HG03565 (cell line): ENCODE results near the gene UNC13D.
"Not testable (repeated sequence)": the region's sequence is repeated elsewhere in the genome, so short reads cannot be mapped to it uniquely, and the experiment has no call there.

Experiments used
- ATAC-seq: cut with Tn5 transposase; IDR thresholded peaks from one replicate; pipeline ENCODE4 v1.9.1; 2021; ENCODE audit warnings: mild to moderate bottlenecking, moderate library complexity; ENCODE audit not compliant: unreplicated experiment

The UNC13D gene

GRCh38 chr17:75853433-75853832 lies 9.2 kb upstream of the UNC13D start:
- ATAC-seq = no peak

DNA sequence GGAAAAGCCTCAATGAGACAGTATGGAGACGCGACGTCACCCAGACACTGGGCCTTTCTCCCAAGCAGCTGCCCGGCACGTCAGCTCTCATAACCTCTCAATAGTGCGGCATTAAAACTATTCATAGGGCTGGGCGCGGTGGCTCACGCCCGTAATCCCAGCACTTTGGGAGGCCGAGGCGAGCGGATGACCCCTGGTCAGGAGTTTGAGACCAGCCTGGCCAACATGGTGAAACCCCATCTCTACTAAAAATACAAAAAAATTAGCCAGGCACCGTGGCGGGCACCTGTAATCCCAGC lies 7.4 kb upstream of the UNC13D start:
- ATAC-seq = not testable (repeated sequence)

DNA sequence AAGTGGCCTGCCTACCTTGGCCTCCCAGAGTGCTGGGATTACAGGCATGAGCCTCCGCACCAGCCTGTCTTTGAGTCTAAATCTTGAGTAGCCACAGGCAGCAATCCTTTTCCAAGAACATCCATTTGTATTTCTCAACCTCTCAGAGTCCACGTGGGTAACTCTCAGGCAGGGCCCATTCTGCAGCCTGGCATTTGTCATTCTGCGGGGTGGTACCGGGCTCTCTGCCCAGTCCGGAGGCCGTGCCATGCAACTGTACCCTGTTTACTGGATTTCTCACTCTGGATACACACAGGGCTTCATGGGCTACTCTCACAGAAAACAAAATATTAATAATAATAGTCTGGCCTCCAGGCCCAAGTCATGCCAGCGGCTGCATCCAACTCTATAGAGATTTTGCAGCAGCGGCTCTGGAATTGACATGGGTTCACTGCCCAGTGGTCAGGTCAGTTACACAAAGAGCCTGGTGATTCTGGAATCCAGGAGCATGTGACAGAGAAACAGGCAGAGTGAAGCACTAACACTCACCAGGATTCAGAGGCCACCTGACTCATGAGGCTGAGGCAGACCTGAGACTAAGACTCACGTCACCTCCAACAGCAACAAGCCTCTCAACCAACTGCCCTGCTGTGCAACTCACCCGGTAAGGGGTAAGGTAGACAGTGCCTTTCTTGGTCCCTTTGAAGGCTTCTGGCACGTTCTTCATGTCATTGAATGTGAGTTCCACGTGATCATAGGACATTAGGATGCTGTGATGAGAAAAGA lies 6.9 kb upstream of the UNC13D start:
- no peak for ATAC-seq

- ATAC-seq = no peak
Measured at GRCh38 chr17:75849724-75850123, 5.5 kb upstream of the UNC13D start.

DNA sequence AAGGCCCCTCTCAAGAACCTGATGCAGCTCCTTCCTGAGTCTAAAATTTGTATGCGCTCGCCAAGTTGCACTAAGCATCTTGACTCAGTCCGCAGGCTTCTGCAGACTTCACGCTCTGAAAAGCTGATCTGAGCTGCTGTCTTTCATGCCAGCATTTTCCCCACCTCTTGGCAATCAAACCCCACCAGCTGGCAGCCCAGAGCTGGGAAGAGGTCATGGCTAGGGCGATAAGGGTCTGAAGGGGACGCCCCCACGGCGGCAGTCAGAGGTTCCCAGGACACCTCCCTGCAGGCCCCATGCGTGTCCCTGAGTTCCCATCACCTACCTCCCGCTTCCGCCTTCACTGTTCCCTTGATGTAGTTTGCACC lies 5.1 kb upstream of the UNC13D start:
- no peak for ATAC-seq

DNA sequence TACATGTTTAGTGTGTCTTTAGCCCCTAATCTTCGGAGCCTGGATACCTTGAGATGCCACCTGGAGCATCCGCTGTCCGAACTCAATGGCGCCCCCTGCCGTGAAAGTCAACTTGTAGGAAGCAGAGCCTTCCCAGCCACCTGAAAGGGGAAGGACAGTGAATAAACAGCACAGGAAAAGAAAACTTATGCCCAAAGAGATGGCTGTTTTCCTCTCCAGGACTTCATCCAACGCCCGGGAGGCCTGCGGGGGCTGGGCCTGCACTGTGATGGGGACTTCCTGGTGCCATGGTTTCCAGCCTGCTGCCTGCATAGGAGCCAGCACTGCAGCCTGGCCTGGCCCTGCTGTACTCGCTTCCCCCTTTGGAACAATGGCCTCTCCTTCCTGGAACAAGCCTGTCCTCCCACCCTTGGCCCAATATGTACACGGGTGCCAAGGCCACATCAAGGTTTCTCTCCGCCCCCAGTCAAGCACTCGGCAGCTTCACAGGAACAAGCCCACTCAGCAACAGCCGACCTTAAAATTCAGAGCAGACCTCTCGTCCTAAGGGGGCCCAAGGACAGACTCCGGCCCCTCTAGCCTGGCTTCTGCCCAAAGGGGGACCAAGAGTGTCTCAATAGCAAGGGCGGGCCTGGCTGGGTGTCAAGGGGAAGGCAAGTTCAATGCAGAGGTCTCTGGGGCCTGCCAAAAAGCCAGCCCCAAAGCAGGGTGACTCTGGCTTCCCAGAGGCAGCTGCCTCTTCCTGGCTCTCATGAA lies 4.5 kb upstream of the UNC13D start:
- no peak for ATAC-seq

DNA sequence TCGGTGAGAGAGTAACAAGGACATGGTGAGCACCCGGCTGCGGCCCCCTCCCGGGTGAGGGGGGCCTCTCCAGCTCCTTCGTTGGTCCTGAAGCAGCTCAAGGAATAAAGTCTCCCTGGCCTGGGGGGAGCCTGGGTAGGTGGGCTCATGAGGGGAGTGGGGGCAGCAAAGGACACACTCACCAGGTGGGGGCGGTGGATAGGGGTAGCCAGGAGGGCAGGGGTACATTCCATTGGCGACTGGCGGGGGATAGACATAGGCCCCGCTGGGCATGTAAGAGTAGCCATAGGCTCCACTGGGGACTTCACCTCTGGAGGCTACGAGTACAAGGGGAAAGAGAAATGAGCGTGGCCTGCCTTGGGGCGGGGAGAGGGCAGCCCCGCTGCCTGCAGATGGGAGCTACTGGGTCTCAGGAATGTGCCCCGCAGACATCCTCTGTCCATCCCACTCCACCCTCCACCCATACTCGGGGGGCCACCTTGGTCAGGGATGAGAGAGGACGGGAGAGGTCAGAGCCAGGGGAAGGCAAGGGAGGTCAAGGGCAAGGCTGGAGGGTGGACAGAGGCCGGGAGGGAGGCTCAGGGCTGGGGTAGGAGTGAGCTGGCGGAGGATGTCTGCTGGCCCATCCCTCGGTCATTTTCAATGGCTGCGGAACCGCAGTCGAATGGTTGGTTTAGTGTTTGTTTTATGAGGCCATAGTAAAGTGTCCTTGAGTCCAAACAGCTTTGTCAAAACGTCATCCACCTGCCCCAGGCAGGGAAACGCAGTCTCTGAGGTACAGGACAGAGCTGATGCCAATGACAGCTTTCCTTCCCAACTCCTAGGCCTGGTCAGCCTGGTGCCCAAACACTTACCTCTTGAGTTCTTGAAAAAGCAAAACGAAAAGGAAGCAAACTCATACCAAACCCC lies 3.7 kb upstream of the UNC13D start:
- ATAC-seq = no peak

- no peak for ATAC-seq
Measured at GRCh38 chr17:75846692-75847613, 2.7 kb upstream of the UNC13D start.

DNA sequence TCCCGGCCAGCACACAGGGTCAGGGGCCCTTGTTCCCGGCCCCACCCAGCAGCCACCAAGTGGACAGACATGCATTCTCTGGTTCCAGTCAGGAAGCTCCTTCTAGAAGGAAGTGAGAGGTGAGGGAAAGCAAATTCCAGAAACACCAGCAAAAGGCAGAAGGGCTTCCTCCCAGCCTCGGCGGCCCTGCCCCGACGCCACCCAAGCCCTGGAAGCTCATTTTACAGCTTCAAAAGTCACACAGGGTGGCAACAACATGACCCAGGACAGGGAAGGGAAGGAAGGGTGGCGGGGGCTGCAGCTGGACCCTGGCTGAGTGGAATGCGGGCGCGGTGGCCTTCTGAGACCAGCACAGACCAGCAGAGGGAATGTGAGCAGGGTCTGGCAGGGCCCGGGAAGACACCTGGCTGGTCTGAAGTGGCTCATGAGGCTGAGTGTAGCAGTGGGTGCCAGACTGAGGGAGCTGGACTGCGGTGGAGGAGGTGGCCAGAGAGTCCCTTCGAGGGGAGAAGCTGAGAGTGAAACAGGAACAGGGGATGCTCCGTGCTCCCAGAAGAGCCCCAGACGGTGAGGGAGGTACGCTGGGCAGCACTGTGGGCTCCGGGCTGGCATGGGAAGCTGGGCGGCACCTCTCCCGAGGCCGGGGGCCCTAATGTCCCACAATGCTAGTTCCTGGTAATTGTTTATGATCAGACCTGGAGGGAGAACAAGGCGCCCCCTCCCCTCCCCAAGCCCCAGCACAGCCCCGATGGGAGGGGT lies 1.9 kb upstream of the UNC13D start:
- no peak for ATAC-seq

- ATAC-seq = peak; percentile 57
Measured at GRCh38 chr17:75845058-75845711, 981 bp upstream of the UNC13D start.

DNA sequence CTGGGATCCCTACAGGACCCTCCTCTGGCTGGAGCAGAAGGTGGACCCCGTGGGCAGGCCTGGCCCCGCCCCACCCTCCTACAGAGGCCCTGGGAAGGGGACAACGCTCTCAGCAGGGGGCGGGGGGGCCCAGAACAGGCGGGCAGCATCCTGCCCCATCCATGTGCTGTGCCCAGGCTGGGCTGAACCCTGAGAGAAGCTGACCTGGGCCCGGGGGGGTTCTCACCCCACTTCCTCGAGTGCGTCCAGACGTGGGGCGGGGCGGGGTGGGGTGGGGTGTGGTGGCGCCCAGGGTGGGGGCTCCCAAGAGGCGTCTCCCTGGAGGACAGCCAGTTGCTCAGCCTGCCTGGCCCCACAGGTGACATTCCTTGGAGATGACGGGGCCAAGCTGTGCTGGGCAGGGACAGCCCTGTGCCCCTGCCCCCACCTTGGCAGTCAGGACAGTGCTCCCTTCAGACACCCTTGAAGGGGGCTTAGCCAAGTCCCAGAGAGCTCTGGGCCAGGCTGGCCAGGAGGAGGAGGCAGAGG lies 390 bp upstream of the UNC13D start:
- ATAC-seq = no peak

- no peak for ATAC-seq
Measured at GRCh38 chr17:75842963-75843576, 1.1 kb downstream of the UNC13D start.

DNA sequence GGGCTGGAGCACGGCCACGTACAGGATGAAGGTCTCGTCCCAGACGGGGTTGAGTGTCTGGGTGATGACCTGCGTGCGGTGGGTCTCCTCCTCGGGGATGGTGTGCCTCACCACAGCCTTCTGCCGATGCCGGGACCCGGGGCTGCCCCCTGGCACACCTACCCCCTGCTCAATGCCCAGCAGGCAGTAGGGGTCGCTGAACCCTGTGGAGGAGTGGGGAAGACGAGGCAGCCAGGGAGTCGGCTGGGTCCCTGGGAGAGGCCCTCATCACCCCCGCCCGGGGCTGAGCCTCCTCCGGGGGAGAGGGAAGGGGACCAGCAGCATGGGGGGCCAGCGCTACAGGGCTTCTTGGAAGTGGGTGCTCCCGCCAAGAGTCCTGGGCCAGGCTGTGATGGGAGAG lies 1.8 kb downstream of the UNC13D start:
- no peak for ATAC-seq

DNA sequence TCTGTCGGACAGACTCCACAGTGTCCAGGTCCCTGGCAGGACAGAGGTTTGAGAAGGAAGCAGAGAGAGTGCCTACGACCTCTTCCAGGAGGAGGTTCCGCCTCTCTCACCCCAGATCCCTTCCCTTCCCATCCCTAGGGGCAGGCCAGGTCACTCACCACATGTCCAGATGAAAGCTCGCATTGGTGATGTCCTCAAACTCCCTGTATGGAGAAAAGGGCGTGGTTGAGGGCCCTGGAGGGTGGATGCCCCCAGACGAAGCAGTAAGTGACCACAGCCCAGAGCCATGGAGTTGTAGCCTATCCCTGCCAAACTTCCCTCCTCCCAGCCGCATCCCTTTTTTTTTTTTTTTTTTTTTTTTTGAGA lies 3.4 kb downstream of the UNC13D start:
- no peak for ATAC-seq

GRCh38 chr17:75839942-75840798 lies 4.0 kb downstream of the UNC13D start:
- no peak for ATAC-seq

DNA sequence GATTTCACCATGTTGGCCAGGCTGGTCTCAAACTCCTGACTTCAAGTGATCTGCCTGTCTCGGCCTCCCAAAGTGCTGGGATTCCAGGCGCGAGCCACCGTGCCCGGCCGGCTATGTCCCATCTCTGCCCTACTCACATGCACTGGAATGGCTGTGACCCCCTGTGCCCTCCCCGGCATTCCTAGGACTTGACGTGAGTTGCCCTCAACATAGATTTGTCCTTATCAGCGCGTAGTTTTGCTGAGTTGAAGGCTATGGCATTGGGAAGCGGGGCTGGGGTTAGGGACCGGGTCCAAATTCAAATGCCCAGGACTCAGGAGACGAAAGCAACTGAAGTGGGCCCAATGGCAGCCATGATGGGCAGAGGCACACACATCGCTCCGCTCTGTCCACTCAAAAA lies 5.8 kb downstream of the UNC13D start:
- ATAC-seq = no peak

GRCh38 chr17:75837899-75838298 lies 6.3 kb downstream of the UNC13D start:
- no peak for ATAC-seq

GRCh38 chr17:75836605-75837004 lies 7.6 kb downstream of the UNC13D start:
- ATAC-seq = no peak
